GM19468 (cell line): Measurements from ENCODE around the gene EFCAB8.
"Not testable (repeated sequence)": the region's sequence is repeated elsewhere in the genome, so short reads cannot be mapped to it uniquely, and the experiment has no call there.

ENCODE experiments used
- ATAC-seq: cut with Tn5 transposase; IDR thresholded peaks from one replicate; pipeline ENCODE4 v1.9.1; 2021; ENCODE audit warnings: mild to moderate bottlenecking, moderate library complexity, moderate number of reproducible peaks; ENCODE audit not compliant: unreplicated experiment; ENCODE audit errors: extremely low read depth

The EFCAB8 gene

DNA sequence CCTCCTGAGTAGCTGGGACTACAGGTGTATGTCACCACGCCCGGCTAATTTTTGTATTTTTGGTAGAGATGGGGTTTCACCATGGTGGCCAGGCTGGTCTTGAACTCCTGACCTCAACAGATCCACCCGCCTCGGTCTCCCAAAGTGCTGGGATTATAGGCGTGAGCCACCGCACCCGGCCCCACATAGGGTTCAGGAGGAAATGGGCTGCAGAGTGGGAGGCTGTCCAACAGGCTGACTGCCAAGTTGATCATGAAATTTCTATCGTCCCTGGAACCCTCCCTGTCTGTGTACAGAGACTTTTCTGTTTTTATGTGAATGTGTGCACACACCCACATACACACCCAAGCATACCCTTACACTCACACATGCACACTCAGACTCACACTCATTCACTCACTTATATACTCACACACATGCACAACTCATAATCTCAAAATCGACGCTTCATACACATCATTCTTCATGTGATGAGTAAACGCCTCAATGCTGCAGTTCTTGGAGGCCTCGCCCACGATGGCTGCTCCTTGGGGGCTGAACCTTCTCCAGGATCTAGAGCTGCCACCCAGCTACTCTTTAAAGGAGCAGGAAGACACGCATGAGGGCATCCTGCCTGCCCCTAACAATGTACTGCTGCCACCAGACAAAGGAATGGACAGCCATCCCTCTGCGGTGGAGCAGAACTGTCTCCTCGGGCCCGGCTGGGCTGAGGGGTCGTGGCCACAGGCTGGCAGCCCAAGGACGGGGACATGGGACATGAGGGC is 109.9 kb downstream of the EFCAB8 start:
- ATAC-seq, result no peak

GRCh38 chr20:32969356-32970114 is 110.8 kb downstream of the EFCAB8 start:
- ATAC-seq, result no peak

- ATAC-seq, result no peak
These were observed 111.6 kb downstream of the EFCAB8 start for GRCh38 chr20:32970115-32970972.

DNA sequence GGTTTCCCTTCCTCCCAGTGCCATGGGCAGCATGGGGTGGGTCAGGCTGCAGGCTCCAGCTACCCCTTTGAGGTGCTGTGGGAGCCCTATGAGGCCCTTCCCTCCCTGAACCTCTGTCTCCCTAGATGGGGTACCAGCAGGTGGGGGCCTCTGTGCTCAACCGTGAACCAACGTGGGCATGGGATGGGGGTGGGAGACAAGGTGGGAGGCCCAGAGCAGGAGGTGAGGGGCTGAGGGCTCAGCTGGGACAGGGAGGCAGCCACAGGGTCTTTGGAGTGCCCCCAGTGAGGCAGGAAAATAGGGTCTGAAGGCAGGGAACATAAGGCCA is 112.2 kb downstream of the EFCAB8 start:
- ATAC-seq, result no peak

DNA sequence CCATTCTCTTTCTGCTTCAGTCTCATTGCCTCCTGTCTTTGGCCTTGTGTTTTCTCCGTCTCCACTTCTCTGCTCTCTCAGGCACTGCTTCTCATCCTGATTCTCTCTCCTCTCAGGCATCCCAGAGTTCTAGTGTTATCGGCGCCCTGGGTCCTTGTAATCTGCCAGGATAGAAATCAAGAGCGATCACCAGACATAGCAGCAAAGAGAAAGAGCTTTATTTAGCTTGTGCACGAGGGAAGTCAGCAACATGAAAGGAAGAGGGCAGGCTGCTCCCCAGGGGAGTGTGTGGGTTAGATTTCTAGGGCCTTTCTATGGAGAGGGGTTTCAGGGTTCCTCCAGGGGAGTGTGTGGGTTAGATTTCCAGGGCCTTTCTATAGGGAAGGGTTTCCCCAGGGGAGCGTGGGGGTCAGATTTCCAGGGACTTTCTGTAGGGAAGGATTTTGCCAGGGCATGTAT is 113.0 kb downstream of the EFCAB8 start:
- ATAC-seq, result no peak

GRCh38 chr20:32972181-32973076 is 113.7 kb downstream of the EFCAB8 start:
- ATAC-seq, result peak; percentile 51

DNA sequence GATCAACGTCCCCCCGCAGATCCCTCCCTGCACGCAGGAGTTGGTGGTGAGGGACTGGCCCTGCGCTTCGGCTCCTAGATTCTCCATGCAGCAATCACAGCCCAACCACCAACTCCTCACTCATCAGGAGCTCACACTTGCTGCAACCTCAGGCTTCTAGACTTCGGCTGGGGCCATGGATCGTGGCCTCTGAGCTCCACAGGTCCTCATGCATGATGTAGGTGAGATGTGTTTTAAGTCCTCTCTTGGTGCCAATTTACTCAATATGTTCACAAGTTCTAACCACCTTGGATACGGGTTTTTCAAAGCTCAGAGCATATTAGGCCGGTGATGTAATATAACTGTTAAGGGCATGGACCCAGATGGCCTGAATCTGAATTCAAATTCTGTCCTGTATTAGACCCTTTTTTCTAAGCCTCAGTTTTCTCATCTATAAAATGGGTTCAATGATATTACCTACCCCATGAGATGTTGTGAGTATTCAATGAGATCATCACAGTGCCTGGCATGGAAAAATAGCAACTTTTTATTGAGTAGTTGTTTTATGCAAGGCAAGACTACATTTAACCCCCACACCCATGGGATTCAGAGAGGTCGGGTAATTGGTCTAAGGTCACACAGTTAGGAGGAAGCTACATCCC is 114.5 kb downstream of the EFCAB8 start:
- no peak for ATAC-seq

GRCh38 chr20:32974204-32975064 is 115.7 kb downstream of the EFCAB8 start:
- ATAC-seq, result not testable (repeated sequence)

- not testable (repeated sequence) for ATAC-seq
These were observed 116.4 kb downstream of the EFCAB8 start for GRCh38 chr20:32975121-32975520.

- ATAC-seq, result no peak
These were observed 117.3 kb downstream of the EFCAB8 start for GRCh38 chr20:32975698-32976674.

- ATAC-seq, result no peak
These were observed 118.0 kb downstream of the EFCAB8 start for GRCh38 chr20:32976746-32977145.

DNA sequence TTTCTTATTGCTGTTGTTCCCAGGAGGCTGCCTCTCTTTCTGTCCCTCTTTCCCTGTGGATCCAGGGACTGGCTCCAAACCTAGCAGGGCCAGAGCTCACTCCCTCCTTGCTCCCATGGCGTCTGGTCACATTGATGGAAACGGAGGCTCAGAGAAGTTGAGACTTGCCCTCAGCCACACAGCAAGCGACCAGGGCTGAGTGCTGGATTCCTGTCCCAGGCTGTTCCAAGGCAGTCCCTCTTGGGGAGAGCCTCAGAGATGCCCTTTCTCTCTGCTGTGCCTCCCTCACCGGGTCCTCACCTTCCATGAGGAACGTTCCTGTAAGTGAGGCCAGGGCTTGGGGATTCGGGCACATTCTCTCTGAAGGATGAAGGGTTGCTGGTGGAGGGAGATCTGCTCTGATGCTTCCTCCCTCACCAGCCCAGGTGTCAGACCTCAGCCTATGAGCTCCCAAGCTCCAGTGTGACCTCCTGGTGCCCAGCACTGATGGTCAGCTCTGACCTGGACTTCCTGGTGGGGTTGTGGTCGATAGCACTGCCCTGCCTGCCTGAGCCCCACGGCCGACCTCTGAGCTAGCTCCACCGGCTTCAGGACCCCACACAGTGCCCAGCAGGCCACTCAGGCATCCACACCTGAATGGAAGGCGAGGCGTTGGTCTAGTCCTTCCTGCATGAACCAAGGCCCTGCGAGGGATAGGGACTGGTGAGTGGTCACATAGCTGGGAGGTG is 118.7 kb downstream of the EFCAB8 start:
- no peak for ATAC-seq

GRCh38 chr20:32978009-32978335 is 119.2 kb downstream of the EFCAB8 start:
- ATAC-seq, result no peak

- ATAC-seq, result no peak
These were observed 120.7 kb downstream of the EFCAB8 start for GRCh38 chr20:32979201-32979998.

DNA sequence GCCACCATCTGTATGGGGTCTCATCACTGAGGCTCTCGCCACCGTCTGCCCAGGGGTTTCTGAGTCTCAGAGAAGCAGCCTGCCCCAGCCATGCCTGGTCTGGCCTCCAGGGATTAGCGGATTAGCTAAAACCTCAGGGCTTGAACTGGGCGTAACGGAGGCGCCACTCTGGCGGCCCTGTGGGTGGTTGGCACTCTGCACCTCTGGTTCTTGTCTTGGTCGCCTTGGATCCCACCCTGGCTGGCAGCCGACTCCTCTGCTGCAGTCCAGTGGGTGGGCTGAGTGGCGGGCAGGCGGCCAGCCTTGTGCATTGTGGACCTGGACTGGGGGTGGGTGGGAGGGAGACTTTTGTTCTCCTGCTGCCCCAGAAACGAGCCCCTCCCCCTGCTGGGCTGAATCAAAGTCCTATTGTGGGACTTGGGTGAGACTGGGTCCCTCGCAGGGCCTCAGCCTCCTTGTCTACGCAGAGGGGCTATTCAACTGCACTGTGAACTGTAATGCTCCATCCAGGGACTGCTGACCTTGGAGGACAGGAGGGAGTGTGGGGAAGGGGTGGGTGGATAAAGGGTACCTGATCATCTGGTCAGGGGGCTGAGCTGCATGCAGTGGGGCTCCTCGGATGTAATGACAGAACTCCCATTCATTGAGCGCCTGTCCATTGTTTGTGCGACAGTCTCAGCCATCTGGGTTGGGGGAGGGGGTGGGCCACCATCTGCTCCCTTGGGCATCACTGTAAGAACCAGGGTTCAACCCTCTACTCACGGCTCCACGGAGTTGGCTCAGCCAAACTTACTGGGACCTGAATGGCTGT is 121.6 kb downstream of the EFCAB8 start:
- ATAC-seq, result no peak
